Prostate gland (tissue), 2 donors: Measurements from ENCODE around the gene ILDR1. TPM values are rescaled to one million over a fixed set of nuclear protein-coding genes. Genes with fewer than 3 reads are reported as not detected.

Source experiments
- DNase-seq: peaks from one replicate; pipeline ENCODE4 v3.0.0-alpha.2; 2019; ENCODE audit warnings: low spot score
- H3K27ac ChIP-seq, 2 donors: fragments of 200-600 bp; sonication (generic); 2 replicates each; pipeline ENCODE4 v1.5.1; 2017 to 2019
- H3K27me3 ChIP-seq: fragments of 200-600 bp; sonication (generic); replicated peaks from 2 replicates; pipeline ENCODE4 v1.5.1; 2019; ENCODE audit not compliant: insufficient read depth
- H3K36me3 ChIP-seq, 2 donors: fragments of 200-600 bp; sonication (generic); 1 replicate in 1 of 2; 2 replicates in 1 of 2; pipeline versions ENCODE4 v1.5.1 to v1.8.1; 2017 to 2019
- H3K4me1 ChIP-seq: fragments of 200-600 bp; sonication (generic); replicated peaks from 2 replicates; pipeline ENCODE4 v1.5.1; 2019
- H3K4me3 ChIP-seq, 2 donors: fragments of 200-600 bp; sonication (generic); 2 replicates each; pipeline ENCODE4 v1.5.1; 2017 to 2019
- H3K9me3 ChIP-seq: fragments of 200-600 bp; sonication (generic); 2 replicates; pipeline ENCODE4 v1.5.1; 2017
- CTCF ChIP-seq, 4 experiments: fragments of 200-600 bp in 2 of 4; fragments of 450-650 bp in 2 of 4; sonication (generic) in 2 of 4; IDR thresholded peaks; 1 replicate in 3 of 4; 2 replicates in 1 of 4; pipeline ENCODE4 v1.5.1; 2016 to 2019; ENCODE audit warnings: antibody characterized with exemption in 4 of 4, mild to moderate bottlenecking in 2 of 4, moderate library complexity in 2 of 4
- POLR2A ChIP-seq: fragments of 450-650 bp; IDR thresholded peaks from one replicate; pipeline ENCODE4 v1.6.1; 2016; ENCODE audit warnings: antibody characterized with exemption, mild to moderate bottlenecking
- POLR2AphosphoS5 ChIP-seq: sonication (generic); formaldehyde crosslinking; IDR thresholded peaks from one replicate; pipeline ENCODE4 v1.6.1; 2017; ENCODE audit warnings: antibody characterized with exemption
- whole genome bisulfite sequencing: methylation state at CpG from one replicate; pipeline ENCODE4 v1.1.5; 2018; 5-methylcytosine and 5-hydroxymethylcytosine counted together
- intact Hi-C: fragments of 100-400 bp; cut with DNase I; formaldehyde crosslinking; loops from one replicate; pipeline ENCODE4 v1.14.2; 2022
- total RNA-seq, 2 donors: library from RNA; depleted of rRNA; stranded (reverse); fragments of >200 nt; gene quantifications; one replicate each; pipeline ENCODE4 v1.1.0, GENCODE V29; 2016

Gene ILDR1
- total RNA-seq, 2 donors from 2014 or later = 8.0 to 8.3 TPM

DNA sequence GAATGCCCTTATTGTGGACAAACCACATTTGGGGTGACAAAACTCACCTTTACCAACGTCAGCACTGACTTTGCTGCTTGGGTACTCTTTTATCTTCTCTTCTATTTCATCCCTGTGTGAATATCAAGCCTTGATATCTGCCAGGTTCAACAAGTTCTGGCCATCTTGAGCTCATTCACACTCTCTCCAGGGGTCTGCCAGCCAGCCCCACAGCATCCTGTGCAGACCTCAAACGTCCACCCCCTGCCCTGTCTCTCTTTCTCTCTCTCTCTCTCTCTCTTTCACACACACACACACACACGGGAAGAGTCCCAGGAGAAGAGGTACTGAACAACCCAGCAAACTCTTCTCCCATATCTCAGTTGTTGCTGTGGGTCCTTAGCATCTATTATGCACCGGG lies 10.7 kb downstream of the ILDR1 start:
- intact Hi-C loops = no loop called here
- H3K36me3 ChIP-seq = no peaks in the 10 kb centered on the region
- 60% methylated on average over 4 of the region's 4 CpGs for WGBS

GRCh38 chr3:122010506-122010905 lies 11.5 kb downstream of the ILDR1 start:
- DNase-seq = no peak
- Histone ChIP-seq H3K36me3 (no peaks in the 10 kb centered on the region), H3K27ac (no peak overlapping the region), H3K9me3 (no peaks in the 10 kb centered on the region), H3K27me3 (no peaks in the 10 kb centered on the region), H3K4me3 (no peak overlapping the region), H3K4me1 (no peaks in the 10 kb centered on the region)
- 82% methylated on average over 2 of the region's 2 CpGs for WGBS
- no peak for TF ChIP-seq CTCF (IDR thresholded peaks at IDR 0.05)
- no peak for TF ChIP-seq POLR2A
- no peak for TF ChIP-seq POLR2AphosphoS5
- intact Hi-C loops = no loop called here

More for the DNA sequence above, 10.7 kb downstream of the ILDR1 start:
- H3K9me3 ChIP-seq = no peaks in the 10 kb centered on the region
- no peak for DNase-seq
- no peaks in the 10 kb centered on the region for H3K4me1 ChIP-seq
- no peaks in the 10 kb centered on the region for H3K27me3 ChIP-seq
- TF ChIP-seq POLR2AphosphoS5 = no peak
- TF ChIP-seq CTCF (IDR thresholded peaks at IDR 0.05) = no peak
- TF ChIP-seq POLR2A = no peak
- no peak overlapping the region for H3K27ac ChIP-seq
- no peak overlapping the region for H3K4me3 ChIP-seq

DNA sequence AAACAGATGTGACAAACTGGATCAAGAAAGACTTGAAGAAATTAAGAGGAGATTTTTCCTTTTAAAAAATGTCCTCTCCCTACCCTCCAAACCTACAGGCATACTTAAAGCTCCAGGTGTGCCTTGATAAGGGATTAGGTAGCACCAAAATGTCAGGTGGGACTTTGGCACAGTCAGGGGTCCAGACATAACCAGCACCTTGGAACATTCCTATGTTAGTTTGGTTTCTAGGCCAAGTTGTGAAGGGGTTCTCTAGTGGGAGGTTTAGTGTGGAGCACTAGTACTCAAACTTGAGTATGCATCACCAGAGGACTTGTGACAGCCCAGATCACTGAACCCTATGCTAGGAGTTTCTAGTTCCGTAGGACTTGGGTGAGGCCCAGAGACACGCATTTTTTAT lies 13.9 kb downstream of the ILDR1 start:
- TF ChIP-seq POLR2AphosphoS5 (no peak), CTCF (IDR thresholded peaks at IDR 0.05) (no peak)
- WGBS = 97% methylated on average over 2 of the region's 2 CpGs
- Histone ChIP-seq H3K27me3 (no peaks in the 10 kb centered on the region), H3K9me3 (no peaks in the 10 kb centered on the region), H3K4me1 (no peaks in the 10 kb centered on the region), H3K27ac (no peak overlapping the region), H3K4me3 (no peak overlapping the region), H3K36me3 (no peaks in the 10 kb centered on the region)
- no peak for DNase-seq
- intact Hi-C loops = no loop called here

DNA sequence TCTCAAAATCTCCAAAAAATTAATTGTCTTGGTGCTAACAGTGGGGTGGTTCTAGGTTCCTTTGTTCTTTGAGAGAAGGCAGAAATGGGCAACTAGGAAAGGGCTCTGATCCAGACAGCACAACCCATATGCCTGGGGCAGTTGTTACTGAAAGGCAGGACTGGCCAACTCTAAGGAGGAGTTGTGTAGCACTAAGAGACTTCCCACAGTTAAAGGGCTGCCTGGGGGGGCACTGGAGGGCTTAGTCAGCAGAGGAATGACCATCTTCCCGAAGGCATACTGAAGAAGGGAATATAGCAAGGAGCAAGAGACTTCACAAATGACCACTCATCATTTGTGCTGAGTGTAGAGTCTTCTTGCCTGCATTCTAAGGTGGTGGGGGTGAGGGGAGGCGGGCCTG lies 15.8 kb downstream of the ILDR1 start:
- H3K27me3 ChIP-seq = no peaks in the 10 kb centered on the region
- WGBS = 82% methylated on average over 2 of the region's 2 CpGs
- no peaks in the 10 kb centered on the region for H3K9me3 ChIP-seq
- no peak overlapping the region for H3K4me3 ChIP-seq
- no peak for DNase-seq
- TF ChIP-seq CTCF (IDR thresholded peaks at IDR 0.05) (no peak), POLR2A (no peak), POLR2AphosphoS5 (no peak)
- intact Hi-C loops = no loop called here
- no peak overlapping the region for H3K27ac ChIP-seq
- H3K36me3 ChIP-seq = no peaks in the 10 kb centered on the region
- H3K4me1 ChIP-seq = no peaks in the 10 kb centered on the region

GRCh38 chr3:122004991-122005565 lies 17.0 kb downstream of the ILDR1 start:
- TF ChIP-seq POLR2AphosphoS5 = no peak
- TF ChIP-seq CTCF (IDR thresholded peaks at IDR 0.05) = no peak
- no peak for TF ChIP-seq POLR2A
- intact Hi-C loops = no loop called here
- no peak overlapping the region for H3K27ac ChIP-seq
- no peaks in the 10 kb centered on the region for H3K36me3 ChIP-seq
- H3K4me1 ChIP-seq = no peaks in the 10 kb centered on the region
- no peaks in the 10 kb centered on the region for H3K9me3 ChIP-seq
- 88% methylated on average over 13 of the region's 13 CpGs for WGBS
- H3K4me3 ChIP-seq = no peak overlapping the region
- no peak for DNase-seq
- H3K27me3 ChIP-seq = no peaks in the 10 kb centered on the region
